ENCODE measurements around the gene COL4A5. TPM values are rescaled to one million over a fixed set of nuclear protein-coding genes. Genes with fewer than 3 reads are reported as not detected.

The COL4A5 gene
- total and polyA plus RNA-seq, 2 of the 13 experiments (the other 11 are each of a cell fraction or from before 2014, with no cell fraction given), result 39.5 to 45.5 TPM

GRCh38 chrX:108453841-108454240, 14.2 kb downstream of the COL4A5 start:
- Histone ChIP-seq H3K79me2 (ENCODE audit: insufficient read depth, low read length) (no peaks in the 10 kb centered on the region), H2AFZ (ENCODE audit: low read length) (no peak overlapping the region), H3K27ac (ENCODE audit: extremely low read length, insufficient read depth, low read length) (no peak overlapping the region), H3K4me2 (ENCODE audit: low read depth, low read length) (no peak overlapping the region), H3K4me3 (replicated peaks in 1 of 3; ENCODE audit: insufficient read depth in 1 of 3, low read depth in 2 of 3, low read length in 3 of 3) (no peak overlapping the region), H3K4me1 (ENCODE audit: insufficient read depth, low read length) (no peaks in the 10 kb centered on the region), H3K9me3 (ENCODE audit: low read length) (no peaks in the 10 kb centered on the region), H3K36me3 (replicated peaks in 1 of 2; ENCODE audit: control insufficient read depth in 1 of 2, insufficient read depth in 2 of 2, low read length in 2 of 2) (no peaks in the 10 kb centered on the region), H4K20me1 (ENCODE audit: insufficient read depth, low read length) (no peaks in the 10 kb centered on the region), H3K9ac (ENCODE audit: insufficient read depth, low read depth, low read length) (no peak overlapping the region), H3K27me3 (ENCODE audit: control insufficient read depth in 1 of 2, insufficient read depth in 2 of 2, low read length in 2 of 2) (no peaks in the 10 kb centered on the region)
- BruUV-seq (replicated peaks), result no TSS peak
- 94% methylated on average over 3 of the region's 3 CpGs for WGBS (ENCODE audit: low lambda C conversion rate)
- ChIA-PET POLR2A (no interaction called here), CTCF (ENCODE audit: low intra/inter-chr PET ratio, low total read pairs) (no interaction called here)
- in situ Hi-C loops (cut with HindIII; ENCODE audit: extremely low pct_ligation_motif_present, low pct_unique_long_range_greater_than_20kb), result no loop called here
- ATAC-seq, result no peak
- FAIRE-seq, result no peak
- intact Hi-C loops (cut with micrococcal nuclease; ENCODE audit: unreplicated experiment), result no loop called here
- no peak for DNase-seq (ENCODE audit: low spot score)
- TF ChIP-seq ZNF276 (CRISPR knock-in tag; IDR thresholded peaks at IDR 0.05; ENCODE audit: low read depth), result no peak
- no peak for TF ChIP-seq AKNA (CRISPR knock-in tag; IDR thresholded peaks at IDR 0.05; ENCODE audit: borderline replicate concordance)
- TF ChIP-seq NCOA2 (CRISPR knock-in tag; IDR thresholded peaks at IDR 0.05), result no peak
- TF ChIP-seq FOXO4 (CRISPR knock-in tag; conservative IDR thresholded peaks at IDR 0.05), result no peak
- no peak for TF ChIP-seq NR0B2 (CRISPR knock-in tag; IDR thresholded peaks at IDR 0.05)
- TF ChIP-seq DRAP1 (CRISPR knock-in tag; IDR thresholded peaks at IDR 0.05), result no peak
- no peak for TF ChIP-seq JDP2 (CRISPR knock-in tag; IDR thresholded peaks at IDR 0.05; ENCODE audit: borderline replicate concordance)
- no peak for TF ChIP-seq ZNF775 (CRISPR knock-in tag; IDR thresholded peaks at IDR 0.05; ENCODE audit: borderline replicate concordance)
- no peak for TF ChIP-seq ZNF713 (CRISPR knock-in tag; IDR thresholded peaks at IDR 0.05)

Data from HepG2 (cell line).